ENCODE results near the gene OR10A6. TPM values are rescaled to one million over a fixed set of nuclear protein-coding genes. Genes with fewer than 3 reads are reported as not detected.

Gene OR10A6
- total and polyA plus RNA-seq, 9 of the 15 experiments (the other 6 are each of a cell fraction or from before 2014, with no cell fraction given): not detected

DNA sequence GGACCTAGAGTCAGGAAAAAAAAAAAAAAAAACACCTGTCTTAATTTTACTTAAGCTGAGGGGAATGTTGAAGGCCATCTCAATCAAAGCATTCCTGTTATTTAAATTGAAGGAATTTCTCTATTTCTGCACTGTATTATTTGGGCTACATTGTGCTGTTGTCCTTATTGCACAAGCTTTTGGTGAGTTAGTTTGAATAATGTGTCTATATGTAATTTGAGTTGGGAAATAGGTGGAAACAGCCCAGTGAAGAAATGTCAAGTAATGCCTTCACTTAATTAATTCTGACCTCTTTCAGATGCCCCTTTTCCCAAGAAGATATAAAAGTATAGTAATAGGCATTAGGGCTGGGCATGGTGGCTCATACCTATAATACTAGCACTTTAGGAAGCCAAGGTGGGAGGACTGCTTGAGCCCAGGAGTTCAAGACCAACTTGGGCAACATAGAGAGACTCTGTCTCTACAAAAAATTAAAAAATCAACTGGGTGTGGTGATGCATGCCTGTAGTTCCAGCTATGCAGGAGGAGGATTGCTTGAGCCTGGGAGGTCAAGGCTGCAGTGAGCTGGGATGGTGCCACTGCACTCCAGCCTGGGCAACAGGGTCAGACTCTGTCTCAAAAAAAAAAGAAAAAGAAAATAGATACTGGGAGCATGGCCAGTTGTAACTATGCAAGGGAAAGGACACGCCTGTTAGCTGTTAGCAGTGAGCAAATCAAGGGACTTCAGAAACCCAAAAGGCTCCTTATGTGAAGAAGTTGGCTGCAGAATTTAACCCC is 34.9 kb downstream of the OR10A6 start (continued):
- TF ChIP-seq, protein P1, sequence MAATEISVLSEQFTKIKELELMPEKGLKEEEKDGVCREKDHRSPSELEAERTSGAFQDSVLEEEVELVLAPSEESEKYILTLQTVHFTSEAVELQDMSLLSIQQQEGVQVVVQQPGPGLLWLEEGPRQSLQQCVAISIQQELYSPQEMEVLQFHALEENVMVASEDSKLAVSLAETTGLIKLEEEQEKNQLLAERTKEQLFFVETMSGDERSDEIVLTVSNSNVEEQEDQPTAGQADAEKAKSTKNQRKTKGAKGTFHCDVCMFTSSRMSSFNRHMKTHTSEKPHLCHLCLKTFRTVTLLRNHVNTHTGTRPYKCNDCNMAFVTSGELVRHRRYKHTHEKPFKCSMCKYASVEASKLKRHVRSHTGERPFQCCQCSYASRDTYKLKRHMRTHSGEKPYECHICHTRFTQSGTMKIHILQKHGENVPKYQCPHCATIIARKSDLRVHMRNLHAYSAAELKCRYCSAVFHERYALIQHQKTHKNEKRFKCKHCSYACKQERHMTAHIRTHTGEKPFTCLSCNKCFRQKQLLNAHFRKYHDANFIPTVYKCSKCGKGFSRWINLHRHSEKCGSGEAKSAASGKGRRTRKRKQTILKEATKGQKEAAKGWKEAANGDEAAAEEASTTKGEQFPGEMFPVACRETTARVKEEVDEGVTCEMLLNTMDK (IDR thresholded peaks at IDR 0.05; ENCODE audit: borderline replicate concordance, insufficient read depth, low read depth, low read length, poor library complexity, severe bottlenecking): no peak
- TF ChIP-seq, protein P2, sequence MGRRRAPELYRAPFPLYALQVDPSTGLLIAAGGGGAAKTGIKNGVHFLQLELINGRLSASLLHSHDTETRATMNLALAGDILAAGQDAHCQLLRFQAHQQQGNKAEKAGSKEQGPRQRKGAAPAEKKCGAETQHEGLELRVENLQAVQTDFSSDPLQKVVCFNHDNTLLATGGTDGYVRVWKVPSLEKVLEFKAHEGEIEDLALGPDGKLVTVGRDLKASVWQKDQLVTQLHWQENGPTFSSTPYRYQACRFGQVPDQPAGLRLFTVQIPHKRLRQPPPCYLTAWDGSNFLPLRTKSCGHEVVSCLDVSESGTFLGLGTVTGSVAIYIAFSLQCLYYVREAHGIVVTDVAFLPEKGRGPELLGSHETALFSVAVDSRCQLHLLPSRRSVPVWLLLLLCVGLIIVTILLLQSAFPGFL (CRISPR knock-in tag; IDR thresholded peaks at IDR 0.05): no peak

DNA sequence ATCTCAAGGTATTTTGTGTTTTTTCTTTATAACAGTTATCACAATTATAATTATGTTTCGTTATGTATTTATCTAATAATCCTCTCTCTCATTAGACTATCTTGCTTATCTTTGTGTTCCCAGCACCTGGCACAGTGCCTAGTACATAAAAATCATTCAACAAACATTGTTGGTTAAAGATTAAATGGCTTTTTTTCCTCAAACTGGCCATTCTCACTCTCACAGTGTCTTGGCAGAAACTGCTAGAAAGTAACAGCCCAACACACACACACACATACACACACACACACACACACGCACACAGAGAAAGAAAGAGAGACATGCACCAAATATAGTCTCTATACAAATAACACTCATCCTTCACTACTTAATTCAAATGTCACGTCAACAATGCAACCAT is 36.8 kb downstream of the OR10A6 start:
- BruUV-seq (replicated peaks): no TSS peak
- in situ Hi-C loops (cut with MboI): loop anchor here (10.0 kb wide), 1 partner anchor 201 kb away; no protein-coding TSS in a partner anchor
- Histone ChIP-seq H3K27me3 (ENCODE audit: control insufficient read depth in 2 of 2, insufficient read depth in 2 of 2, low read length in 2 of 2) (no peaks in the 10 kb centered on the region), H3K9me1 (ENCODE audit: control insufficient read depth, insufficient read depth, low read length) (no peaks in the 10 kb centered on the region), H2AFZ (ENCODE audit: low read depth, low read length) (no peak overlapping the region), H3K27ac (ENCODE audit: extremely low read depth, low read depth, low read length) (no peak overlapping the region), H3K4me2 (ENCODE audit: insufficient read depth, low read length) (no peak overlapping the region), H4K20me1 (replicated peaks; ENCODE audit: control insufficient read depth, insufficient read depth, low read length) (no peaks in the 10 kb centered on the region), H3K36me3 (ENCODE audit: control insufficient read depth, insufficient read depth, low read length) (no peaks in the 10 kb centered on the region), H3K79me2 (ENCODE audit: control insufficient read depth, insufficient read depth, low read length) (no peaks in the 10 kb centered on the region), H3K4me3 (no peak overlapping the region), H3K9me3 (replicated peaks; ENCODE audit: control insufficient read depth, insufficient read depth, low read depth, low read length) (no peaks in the 10 kb centered on the region), H3K9ac (ENCODE audit: insufficient read depth in 1 of 2, low read depth in 2 of 2, low read length in 2 of 2) (no peak overlapping the region), H3K4me1 (replicated peaks in 1 of 2; ENCODE audit: control insufficient read depth in 2 of 2, insufficient read depth in 2 of 2, low read length in 2 of 2) (no peaks in the 10 kb centered on the region)
- intact Hi-C loops (cut with micrococcal nuclease): no loop called here
- POLR2A ChIA-PET: interaction anchor here (1.2 kb wide), 1 partner anchor 11 kb away, joined by 3 read pairs; no protein-coding TSS in a partner anchor
- WGBS (ENCODE audit: insufficient coverage, low coverage, missing lambda C conversion rate): 4% methylated on average over 3 of the region's 3 CpGs
- FAIRE-seq (no peak), ATAC-seq (no peak), DNase-seq (ENCODE audit: extremely low read depth in 1 of 4, low spot score in 3 of 4) (no peak)
- CTCF ChIA-PET (ENCODE audit: low intra/inter-chr PET ratio): no interaction called here
- TF ChIP-seq SREBF2 (CRISPR knock-in tag; IDR thresholded peaks at IDR 0.05) (no peak), EP300 (IDR thresholded peaks at IDR 0.05; ENCODE audit: low read length) (no peak), ZNF197 (CRISPR knock-in tag; IDR thresholded peaks at IDR 0.05; ENCODE audit: low read depth) (no peak), ZFP30 (CRISPR knock-in tag; IDR thresholded peaks at IDR 0.05; ENCODE audit: borderline replicate concordance) (no peak), TCF3 (CRISPR knock-in tag; IDR thresholded peaks at IDR 0.05) (no peak), ZNF778 (CRISPR knock-in tag; IDR thresholded peaks at IDR 0.05) (no peak), MTA2 (IDR thresholded peaks at IDR 0.05; ENCODE audit: low read depth) (no peak)
- TF ChIP-seq, protein P3, sequence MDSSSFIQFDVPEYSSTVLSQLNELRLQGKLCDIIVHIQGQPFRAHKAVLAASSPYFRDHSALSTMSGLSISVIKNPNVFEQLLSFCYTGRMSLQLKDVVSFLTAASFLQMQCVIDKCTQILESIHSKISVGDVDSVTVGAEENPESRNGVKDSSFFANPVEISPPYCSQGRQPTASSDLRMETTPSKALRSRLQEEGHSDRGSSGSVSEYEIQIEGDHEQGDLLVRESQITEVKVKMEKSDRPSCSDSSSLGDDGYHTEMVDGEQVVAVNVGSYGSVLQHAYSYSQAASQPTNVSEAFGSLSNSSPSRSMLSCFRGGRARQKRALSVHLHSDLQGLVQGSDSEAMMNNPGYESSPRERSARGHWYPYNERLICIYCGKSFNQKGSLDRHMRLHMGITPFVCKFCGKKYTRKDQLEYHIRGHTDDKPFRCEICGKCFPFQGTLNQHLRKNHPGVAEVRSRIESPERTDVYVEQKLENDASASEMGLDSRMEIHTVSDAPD (CRISPR knock-in tag; IDR thresholded peaks at IDR 0.05): no peak

Measured in K562 (cell line).